GM21515 (cell line): ENCODE data around the gene BMP2.

ENCODE experiments used
- ATAC-seq: cut with Tn5 transposase; IDR thresholded peaks from one replicate; pipeline ENCODE4 v1.9.1; 2021; ENCODE audit not compliant: unreplicated experiment

Gene BMP2

DNA sequence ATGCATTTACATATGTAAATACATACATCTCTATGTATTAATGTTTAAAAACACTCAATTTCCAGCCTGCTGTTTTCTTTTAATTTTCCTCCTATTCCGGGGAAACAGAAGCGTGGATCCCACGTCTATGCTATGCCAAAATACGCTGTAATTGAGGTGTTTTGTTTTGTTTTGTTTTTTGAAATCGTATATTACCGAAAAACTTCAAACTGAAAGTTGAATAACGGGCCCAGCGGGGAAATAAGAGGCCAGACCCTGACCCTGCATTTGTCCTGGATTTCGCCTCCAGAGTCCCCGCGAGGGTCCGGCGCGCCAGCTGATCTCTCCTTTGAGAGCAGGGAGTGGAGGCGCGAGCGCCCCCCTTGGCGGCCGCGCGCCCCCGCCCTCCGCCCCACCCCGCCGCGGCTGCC is 355 bp upstream of the BMP2 start:
- no peak for ATAC-seq

DNA sequence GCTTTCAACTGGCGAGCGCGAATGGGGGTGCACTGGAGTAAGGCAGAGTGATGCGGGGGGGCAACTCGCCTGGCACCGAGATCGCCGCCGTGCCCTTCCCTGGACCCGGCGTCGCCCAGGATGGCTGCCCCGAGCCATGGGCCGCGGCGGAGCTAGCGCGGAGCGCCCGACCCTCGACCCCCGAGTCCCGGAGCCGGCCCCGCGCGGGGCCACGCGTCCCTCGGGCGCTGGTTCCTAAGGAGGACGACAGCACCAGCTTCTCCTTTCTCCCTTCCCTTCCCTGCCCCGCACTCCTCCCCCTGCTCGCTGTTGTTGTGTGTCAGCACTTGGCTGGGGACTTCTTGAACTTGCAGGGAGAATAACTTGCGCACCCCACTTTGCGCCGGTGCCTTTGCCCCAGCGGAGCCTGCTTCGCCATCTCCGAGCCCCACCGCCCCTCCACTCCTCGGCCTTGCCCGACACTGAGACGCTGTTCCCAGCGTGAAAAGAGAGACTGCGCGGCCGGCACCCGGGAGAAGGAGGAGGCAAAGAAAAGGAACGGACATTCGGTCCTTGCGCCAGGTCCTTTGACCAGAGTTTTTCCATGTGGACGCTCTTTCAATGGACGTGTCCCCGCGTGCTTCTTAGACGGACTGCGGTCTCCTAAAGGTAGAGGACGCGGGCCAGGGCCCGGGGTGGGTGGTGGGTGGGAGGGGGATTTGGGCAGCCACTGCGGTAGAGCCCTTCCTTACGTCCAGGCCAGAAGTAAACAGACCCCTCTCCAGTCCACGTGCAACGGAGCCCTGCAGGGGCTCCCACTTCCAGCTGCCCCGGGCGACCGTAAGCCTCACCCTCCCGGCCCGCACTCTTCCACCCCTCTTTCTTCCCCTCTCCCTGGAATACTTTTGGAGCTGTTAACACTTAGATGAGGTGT is 998 bp downstream of the BMP2 start:
- ATAC-seq = no peak

- no peak for ATAC-seq
These were observed 2.7 kb downstream of the BMP2 start for GRCh38 chr20:6769903-6770785.

DNA sequence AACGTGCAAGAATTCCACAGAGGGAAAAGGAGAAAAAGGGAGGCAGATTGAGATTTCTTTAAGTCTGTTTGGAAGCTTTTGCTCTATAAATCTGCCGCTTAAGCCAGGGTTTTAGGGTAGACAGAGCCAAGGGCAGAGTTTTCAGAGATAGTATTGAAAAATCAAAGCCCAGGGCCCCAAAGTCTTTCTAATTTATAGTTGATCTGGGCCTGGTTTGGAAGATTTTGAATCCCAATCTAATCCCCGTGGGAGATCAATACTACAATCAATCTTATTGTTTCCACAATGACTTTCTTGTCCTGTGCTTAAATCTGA is 3.3 kb downstream of the BMP2 start:
- no peak for ATAC-seq

GRCh38 chr20:6780433-6781190 is 13.1 kb downstream of the BMP2 start:
- ATAC-seq = no peak

DNA sequence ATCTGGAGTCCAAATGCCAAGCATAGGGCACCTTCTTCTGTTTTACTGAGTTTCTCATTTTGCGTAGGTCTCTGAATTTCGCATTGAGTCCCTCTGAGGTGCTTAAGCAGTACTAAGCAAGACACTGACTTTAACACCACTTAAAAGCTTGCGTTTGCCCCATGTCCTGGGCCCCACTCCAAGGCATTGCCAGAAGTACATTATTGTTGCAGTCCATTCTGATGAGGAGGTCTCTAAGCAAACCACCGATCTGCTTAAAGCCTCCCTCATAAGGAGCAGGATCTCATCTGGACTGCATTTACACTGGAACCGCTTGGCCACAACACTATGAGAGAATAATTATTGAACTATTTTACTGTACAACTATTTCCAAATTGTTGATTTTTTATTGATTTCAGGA is 16.3 kb downstream of the BMP2 start:
- no peak for ATAC-seq

DNA sequence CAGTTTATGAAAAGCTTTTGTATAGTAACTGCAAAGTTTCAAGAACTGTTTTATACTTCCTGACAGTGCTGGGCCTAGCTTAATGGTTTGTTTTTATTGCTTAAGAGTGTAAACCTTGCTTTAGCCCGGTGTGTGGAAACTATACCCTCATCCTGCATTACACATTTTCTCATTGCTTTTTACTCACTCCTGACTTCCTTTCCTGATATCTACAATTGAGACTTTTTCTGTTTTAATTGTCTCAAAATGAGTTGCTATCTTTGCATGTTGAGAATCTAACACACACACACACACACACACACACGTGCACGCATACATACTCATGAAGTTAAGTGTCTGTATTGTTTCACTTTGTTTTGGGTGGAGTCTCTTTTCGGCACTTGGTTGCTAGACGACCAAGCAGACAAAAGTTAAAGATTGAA is 16.7 kb downstream of the BMP2 start:
- ATAC-seq = no peak

GRCh38 chr20:6784767-6785166 is 17.3 kb downstream of the BMP2 start:
- no peak for ATAC-seq

- ATAC-seq = no peak
These were observed 19.1 kb downstream of the BMP2 start for GRCh38 chr20:6786548-6786947.

GRCh38 chr20:6792789-6793188 is 25.3 kb downstream of the BMP2 start:
- ATAC-seq = no peak

DNA sequence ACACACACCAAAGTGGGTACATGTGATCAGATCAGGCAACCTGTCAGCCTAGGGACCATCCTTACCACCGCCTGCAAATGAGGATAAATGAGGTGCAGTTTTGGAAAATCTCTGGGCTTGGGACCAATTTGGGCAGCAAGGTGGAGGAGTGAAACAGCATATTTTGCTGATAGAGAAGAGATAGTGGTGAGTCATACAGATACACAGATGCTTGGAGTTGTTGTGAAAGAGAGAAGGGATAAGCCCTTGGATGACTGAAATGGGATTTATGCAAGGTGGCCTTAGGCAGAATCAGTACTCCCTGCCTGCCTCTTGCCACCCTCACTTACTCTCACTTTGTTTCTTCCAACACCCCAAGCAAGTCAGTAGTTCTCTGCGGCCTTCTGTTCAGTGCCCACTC is 34.7 kb downstream of the BMP2 start:
- ATAC-seq = no peak

DNA sequence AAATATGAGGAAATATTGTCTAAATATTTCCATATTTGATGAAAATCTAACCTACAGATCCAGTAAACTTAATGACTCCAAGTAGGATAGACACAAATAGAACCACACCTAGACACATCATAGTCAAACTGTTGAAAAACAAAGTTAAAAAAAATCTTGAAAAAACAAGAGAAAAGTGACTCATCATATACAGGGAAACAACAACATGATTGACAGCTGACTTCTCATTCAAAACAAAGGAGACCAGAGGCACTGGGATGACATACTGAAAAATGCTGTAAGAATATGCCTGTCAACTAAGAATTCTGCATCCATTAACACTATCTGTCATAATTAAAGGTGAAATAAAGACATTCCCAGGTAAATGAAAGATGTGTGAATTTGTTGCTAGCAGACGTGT is 38.8 kb downstream of the BMP2 start:
- ATAC-seq = no peak

DNA sequence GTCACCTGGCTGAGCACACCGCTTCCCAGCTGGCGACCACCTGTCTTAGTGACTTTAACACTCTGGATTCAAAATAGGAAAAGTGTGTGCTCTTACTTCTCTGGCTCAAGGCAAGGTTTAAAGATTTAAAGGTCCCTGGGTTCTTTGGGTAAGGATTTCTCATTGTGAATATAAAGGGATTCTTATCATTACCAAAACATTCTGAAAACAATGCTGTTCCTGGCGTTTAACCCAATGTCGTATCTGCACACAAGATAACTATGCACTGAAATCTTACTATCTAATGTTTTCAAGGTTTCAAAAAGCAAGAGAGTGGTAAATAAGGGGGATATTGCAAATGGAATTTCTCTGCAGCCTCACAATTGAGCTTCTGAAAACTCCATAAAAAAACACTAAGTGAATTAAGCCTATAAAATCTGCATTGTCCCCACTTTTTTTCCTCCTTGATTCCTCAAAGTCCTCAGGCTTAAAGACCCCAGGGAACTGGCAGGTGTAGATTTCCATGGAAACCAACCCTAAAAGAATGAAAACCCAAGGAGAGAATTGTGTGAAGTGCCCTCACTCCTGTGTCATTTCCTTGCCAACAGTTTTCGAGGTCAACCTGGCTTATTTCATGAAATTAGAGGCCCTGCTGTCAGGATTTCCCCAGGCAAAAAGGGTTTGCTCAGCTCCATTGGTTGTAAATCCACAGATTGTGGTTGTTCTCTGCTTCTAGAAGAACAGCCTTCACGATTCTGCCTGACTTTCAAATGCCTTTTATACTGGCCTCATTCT is 44.0 kb downstream of the BMP2 start:
- no peak for ATAC-seq

DNA sequence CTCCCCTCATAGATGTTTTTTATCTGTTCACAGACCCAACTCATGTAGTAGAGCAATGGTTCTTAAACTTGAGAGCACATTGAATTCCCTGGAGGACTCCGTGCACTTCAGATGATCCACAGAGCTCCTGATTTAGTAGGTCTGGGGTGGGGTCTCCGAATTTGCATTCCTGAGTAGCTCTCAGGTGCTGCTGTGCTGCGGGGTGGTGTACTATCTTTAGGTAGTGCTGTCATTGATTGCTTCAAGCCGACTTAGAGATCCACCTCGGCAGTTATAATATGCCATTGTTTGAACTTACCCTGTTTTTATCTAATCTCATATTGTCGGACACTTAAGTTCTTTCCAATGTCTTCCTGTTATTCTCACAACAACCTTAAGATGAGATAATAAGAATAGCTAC is 45.0 kb downstream of the BMP2 start:
- ATAC-seq = no peak

DNA sequence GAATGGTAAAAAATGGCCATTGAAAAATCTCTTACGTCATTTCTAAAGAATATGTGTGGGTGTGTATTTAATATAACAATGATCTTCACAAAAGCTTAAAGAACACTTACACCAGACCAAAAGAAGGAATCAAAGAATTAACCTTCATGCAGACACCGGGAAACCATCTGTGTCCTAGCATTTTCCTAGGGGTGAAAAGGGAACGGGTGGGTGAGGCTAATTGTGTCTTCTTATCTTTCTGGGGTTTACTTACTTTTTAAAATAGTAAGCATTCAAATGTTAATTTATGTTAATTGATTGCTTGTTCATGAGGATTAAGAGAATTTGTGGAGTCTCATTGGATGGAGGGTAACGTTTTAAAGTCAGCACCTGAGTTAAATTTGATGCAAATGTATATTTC is 47.5 kb downstream of the BMP2 start:
- ATAC-seq = no peak

DNA sequence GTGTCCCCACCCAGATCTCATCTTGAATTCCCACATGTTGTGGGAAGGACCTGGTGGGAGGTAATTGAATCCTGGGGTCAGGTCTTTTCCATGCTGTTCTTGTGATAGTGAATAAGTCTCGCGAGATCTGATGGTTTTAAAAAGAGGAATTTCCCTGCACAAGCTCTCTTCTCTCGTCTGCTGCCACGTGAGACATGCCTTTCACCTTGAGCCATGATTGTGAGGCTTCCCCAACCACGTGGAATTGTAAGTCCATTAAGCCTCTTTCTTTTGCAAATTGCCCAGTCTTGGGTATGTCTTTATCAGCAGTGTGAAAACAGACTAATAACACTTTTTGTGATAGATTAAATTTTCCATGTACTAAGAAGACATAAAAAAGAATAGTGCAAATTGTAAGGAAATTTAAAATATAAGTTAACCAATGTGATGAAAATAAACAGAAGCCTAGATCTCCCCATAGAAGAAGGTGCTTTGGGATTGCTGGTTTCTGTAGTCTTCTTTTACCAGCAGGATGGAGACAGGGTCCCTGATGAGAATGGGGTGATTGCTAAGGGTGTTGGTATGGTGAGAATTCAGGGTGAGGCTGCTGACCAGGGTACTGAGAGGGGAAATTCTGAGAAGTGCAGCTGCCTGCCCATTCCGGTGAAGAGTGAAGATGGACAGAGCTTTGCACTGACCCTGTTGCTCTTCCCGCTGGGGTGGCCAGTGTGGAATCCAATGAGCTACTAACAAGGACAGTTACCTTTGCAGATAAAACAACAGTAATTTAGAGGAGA is 50.7 kb downstream of the BMP2 start:
- ATAC-seq = no peak

DNA sequence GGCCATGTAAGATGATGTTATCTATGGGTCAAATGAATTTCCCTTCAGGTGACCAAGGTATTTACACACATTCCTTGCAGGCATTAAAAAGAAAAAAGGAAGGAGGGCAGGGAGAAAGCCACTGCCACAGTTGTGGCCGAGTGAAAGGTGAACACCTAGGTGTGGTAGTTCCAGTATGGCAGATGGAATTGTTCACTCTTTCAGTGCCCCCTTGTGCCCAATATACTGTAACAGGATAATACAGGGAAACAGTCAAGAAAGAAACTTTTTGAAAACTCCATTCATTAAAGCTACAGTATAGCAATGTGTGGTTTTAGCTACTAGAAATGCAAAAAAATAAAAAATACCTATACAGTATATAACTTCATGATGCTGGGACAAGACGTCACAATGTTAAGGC is 52.1 kb downstream of the BMP2 start:
- ATAC-seq = no peak

GRCh38 chr20:6824401-6824800 is 56.9 kb downstream of the BMP2 start:
- no peak for ATAC-seq

GRCh38 chr20:6827472-6827871 is 60.0 kb downstream of the BMP2 start:
- ATAC-seq = no peak
